DOHH2 (cell line): ENCODE data around the gene FBXW7.

ENCODE experiments used
- H3F3A ChIP-seq: fragments of 200-600 bp; sonication (generic), shearing (Covaris generic); 2 replicates; pipeline ENCODE4 v1.6.0; 2016; ENCODE audit warnings: antibody characterized with exemption, mild to moderate bottlenecking; ENCODE audit not compliant: control insufficient read depth, insufficient read depth
- H3K27ac ChIP-seq: fragments of 200-600 bp; sonication (generic); 2 replicates; pipeline ENCODE4 v1.5.1; 2014; ENCODE audit warnings: low read depth, mild to moderate bottlenecking, low read length, moderate library complexity
- H3K27me3 ChIP-seq: fragments of 200-600 bp; sonication (generic); 2 replicates; pipeline ENCODE4 v1.6.1; 2014; ENCODE audit warnings: mild to moderate bottlenecking, low read length, mixed read lengths; ENCODE audit not compliant: control insufficient read depth
- H3K36me3 ChIP-seq: fragments of 200-600 bp; sonication (generic); 2 replicates; pipeline ENCODE4 v1.6.1; 2014; ENCODE audit warnings: mild to moderate bottlenecking, low read length, moderate library complexity, mixed read lengths; ENCODE audit not compliant: control insufficient read depth
- H3K4me1 ChIP-seq: fragments of 200-600 bp; sonication (generic); 2 replicates; pipeline ENCODE4 v1.6.1; 2014; ENCODE audit warnings: mild to moderate bottlenecking, low read length, mixed read lengths; ENCODE audit not compliant: control insufficient read depth
- H3K4me2 ChIP-seq: fragments of 200-600 bp; sonication (generic); 2 replicates; pipeline ENCODE4 v1.6.0; 2014; ENCODE audit warnings: mild to moderate bottlenecking, low read length, moderate library complexity
- H3K4me3 ChIP-seq: fragments of 200-600 bp; sonication (generic); 2 replicates; pipeline ENCODE4 v1.5.1; 2014; ENCODE audit warnings: mild to moderate bottlenecking, low read length, mixed read lengths
- H3K79me2 ChIP-seq: fragments of 200-600 bp; sonication (generic); 2 replicates; pipeline ENCODE4 v1.6.1; 2014; ENCODE audit warnings: mild to moderate bottlenecking, low read length, mixed read lengths; ENCODE audit not compliant: control insufficient read depth
- H3K9me2 ChIP-seq: fragments of 200-600 bp; sonication (generic); replicated peaks from 2 replicates; pipeline ENCODE4 v1.6.1; 2014; ENCODE audit warnings: mild to moderate bottlenecking, low read length, mixed read lengths; ENCODE audit not compliant: control insufficient read depth
- H3K9me3 ChIP-seq: fragments of 200-600 bp; sonication (generic); 2 replicates; pipeline ENCODE4 v1.6.1; 2014; ENCODE audit warnings: antibody characterized with exemption, low read length, mixed read lengths; ENCODE audit not compliant: control insufficient read depth, insufficient read depth
- H4K20me1 ChIP-seq: fragments of 200-600 bp; sonication (generic); 2 replicates; pipeline ENCODE4 v1.6.0; 2014; ENCODE audit warnings: low read depth, mild to moderate bottlenecking, antibody characterized with exemption, low read length, moderate library complexity; ENCODE audit not compliant: control insufficient read depth, insufficient read depth
- EZH2phosphoT487 ChIP-seq: fragments of 200-600 bp; sonication (generic); IDR thresholded peaks from 2 replicates; pipeline ENCODE4 v1.6.1; 2017; ENCODE audit warnings: borderline replicate concordance, mild to moderate bottlenecking, antibody characterized with exemption, low read length, moderate library complexity, mixed read lengths
- TF ChIP-seq, protein P1 (sequence below): fragments of 200-600 bp; sonication (generic); IDR thresholded peaks from one replicate; pipeline ENCODE4 v1.5.1; 2014; ENCODE audit warnings: antibody characterized with exemption, mild to moderate bottlenecking, low read depth, low read length; ENCODE audit not compliant: poor library complexity, severe bottlenecking

The FBXW7 gene

DNA sequence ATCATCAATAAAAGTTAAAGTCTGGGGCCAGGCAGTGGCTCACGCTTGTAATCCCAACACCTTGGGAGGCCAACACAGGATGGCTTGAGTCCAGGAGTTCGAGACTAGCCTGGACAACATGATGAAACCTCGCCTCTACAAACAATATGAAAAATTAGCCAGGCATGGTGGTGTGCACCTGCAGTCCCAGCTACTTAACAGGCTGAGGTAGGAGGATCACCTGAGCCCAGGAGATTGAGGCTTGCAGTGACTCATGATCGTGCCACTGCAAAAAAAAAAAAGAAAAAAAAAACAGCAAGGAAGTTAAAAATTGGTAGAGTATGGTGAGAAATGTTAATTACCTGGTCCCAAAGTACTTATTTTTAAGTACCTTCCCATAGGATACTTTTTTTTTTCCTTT lies 27.5 kb downstream of the FBXW7 start:
- Histone ChIP-seq H3K79me2 (peaks cover 87% of the 10 kb centered on the region), H3K27ac (no peak overlapping the region), H3K27me3 (no peaks in the 10 kb centered on the region), H3K4me3 (no peak overlapping the region), H3F3A (no peaks in the 10 kb centered on the region; the same call in 1 of the 2 replicates), H3K36me3 (no peaks in the 10 kb centered on the region), H3K9me2 (no peaks in the 10 kb centered on the region), H3K4me1 (peaks cover 37% of the 10 kb centered on the region), H3K4me2 (no peak overlapping the region), H3K9me3 (no peaks in the 10 kb centered on the region), H4K20me1 (no peaks in the 10 kb centered on the region)
- TF ChIP-seq, protein P1, sequence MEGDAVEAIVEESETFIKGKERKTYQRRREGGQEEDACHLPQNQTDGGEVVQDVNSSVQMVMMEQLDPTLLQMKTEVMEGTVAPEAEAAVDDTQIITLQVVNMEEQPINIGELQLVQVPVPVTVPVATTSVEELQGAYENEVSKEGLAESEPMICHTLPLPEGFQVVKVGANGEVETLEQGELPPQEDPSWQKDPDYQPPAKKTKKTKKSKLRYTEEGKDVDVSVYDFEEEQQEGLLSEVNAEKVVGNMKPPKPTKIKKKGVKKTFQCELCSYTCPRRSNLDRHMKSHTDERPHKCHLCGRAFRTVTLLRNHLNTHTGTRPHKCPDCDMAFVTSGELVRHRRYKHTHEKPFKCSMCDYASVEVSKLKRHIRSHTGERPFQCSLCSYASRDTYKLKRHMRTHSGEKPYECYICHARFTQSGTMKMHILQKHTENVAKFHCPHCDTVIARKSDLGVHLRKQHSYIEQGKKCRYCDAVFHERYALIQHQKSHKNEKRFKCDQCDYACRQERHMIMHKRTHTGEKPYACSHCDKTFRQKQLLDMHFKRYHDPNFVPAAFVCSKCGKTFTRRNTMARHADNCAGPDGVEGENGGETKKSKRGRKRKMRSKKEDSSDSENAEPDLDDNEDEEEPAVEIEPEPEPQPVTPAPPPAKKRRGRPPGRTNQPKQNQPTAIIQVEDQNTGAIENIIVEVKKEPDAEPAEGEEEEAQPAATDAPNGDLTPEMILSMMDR = no peak
- no peak for TF ChIP-seq EZH2phosphoT487

DNA sequence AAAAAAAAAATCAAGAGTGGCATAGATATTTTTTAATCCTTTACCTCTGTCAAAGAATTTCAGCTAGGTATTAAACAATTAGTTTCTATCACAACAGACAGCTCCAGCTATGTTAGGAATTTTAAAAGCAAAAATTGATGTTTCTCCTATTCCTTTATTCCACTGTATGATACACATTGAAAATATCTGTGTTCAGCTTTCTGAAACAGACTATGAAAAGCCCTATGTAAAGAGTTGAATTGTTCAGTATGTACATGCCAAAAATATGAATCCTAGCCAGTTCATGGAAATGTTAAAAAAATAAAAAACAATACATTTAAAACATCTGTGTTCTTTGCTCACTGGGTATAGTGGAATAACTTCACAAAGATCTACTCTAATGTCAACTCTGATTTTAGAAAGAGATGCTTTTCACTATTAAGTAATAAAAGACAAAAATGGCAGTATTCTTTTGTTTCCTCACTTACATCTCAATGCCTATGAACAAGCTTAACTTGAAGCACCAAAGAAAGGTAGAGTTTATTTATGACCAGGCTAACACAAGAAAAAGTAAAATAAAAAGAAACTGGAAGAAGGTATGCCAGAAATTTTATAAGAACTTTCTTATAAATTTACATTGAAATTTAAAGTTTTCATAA lies 32.1 kb downstream of the FBXW7 start:
- TF ChIP-seq EZH2phosphoT487 = no peak
- TF ChIP-seq, protein P1 = no peak
- Histone ChIP-seq H3K27ac (no peak overlapping the region), H3K9me3 (no peaks in the 10 kb centered on the region), H3K4me3 (no peak overlapping the region), H3K27me3 (no peaks in the 10 kb centered on the region), H3F3A (peaks cover 15% of the 10 kb centered on the region), H4K20me1 (peaks cover 3% of the 10 kb centered on the region; the same call in 1 of the 2 replicates), H3K4me2 (no peak overlapping the region), H3K36me3 (no peaks in the 10 kb centered on the region), H3K9me2 (no peaks in the 10 kb centered on the region), H3K79me2 (peaks cover 80% of the 10 kb centered on the region), H3K4me1 (peaks cover 23% of the 10 kb centered on the region)

DNA sequence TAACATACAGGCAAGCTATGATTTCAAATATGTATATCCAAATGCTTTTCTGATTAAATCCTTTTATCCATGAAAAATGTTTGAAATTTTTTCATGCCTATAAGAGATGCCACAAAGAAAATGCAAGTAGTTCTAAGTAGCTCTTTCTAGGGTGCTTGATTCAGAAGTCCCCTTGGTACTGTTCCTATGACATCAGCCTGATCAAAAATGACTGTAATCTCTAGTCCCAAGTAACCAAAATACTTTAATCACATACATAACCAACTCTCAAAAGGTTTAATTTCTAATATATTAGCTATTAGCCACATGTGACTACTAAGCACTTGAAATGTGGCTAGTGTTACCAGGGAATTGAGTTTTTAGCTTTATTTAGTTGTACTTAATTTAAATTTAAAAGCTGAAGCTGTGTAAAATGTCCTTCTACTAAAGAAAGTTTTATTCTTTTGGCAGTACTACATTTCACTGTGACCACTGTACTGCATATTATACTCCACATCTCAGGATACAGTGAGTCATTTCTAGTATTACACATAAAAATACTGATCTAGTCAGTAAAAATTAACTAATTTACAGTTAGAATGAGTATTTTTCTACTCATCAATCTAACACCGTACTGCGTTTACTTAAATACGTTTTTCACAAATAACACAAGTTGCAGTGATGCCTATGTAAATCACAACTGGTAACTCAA lies 33.9 kb downstream of the FBXW7 start:
- Histone ChIP-seq H3K4me1 (peaks cover 23% of the 10 kb centered on the region), H3K4me2 (peak overlapping the region; percentile 67), H3K4me3 (peak overlapping the region; percentile 51), H3K9me3 (no peaks in the 10 kb centered on the region), H3F3A (peaks cover 15% of the 10 kb centered on the region), H3K79me2 (peaks cover 82% of the 10 kb centered on the region), H3K27me3 (no peaks in the 10 kb centered on the region), H3K27ac (peak overlapping the region; percentile 34), H3K36me3 (no peaks in the 10 kb centered on the region), H3K9me2 (no peaks in the 10 kb centered on the region), H4K20me1 (peaks cover 3% of the 10 kb centered on the region; the same call in 1 of the 2 replicates)
- TF ChIP-seq, protein P1 = no peak
- no peak for TF ChIP-seq EZH2phosphoT487
